WTC11 (cell line): Measurements from ENCODE around the gene TMUB1. TPM values are rescaled to one million over a fixed set of nuclear protein-coding genes. Genes with fewer than 3 reads are reported as not detected.

Experiments used
- ATAC-seq: fragments of 200-7000 bp; cut with Tn5 transposase; 2 replicates; pipeline ENCODE4 v1.10.0; 2021; ENCODE audit warnings: mild to moderate bottlenecking, moderate library complexity
- CTCF ChIA-PET: fragments of 300-600 bp; sonication (Branson Sonifier 250); formaldehyde crosslinking; loops from one replicate; lab custom pipeline; 2021; ENCODE audit warnings: antibody characterized with exemption; lab: Charles Lee
- POLR2A ChIA-PET: fragments of 350-600 bp; sonication (Branson Sonifier 250); formaldehyde crosslinking; loops from one replicate; lab custom pipeline; 2021; ENCODE audit warnings: antibody characterized with exemption; lab: Charles Lee
- DNase-seq: peaks from one replicate; pipeline ENCODE4 v3.0.0; 2021; ENCODE audit warnings: low spot score
- H3K27ac Mint-ChIP-seq: 2 replicates; pipeline ENCODE4 v1.8.0; 2021; ENCODE audit warnings: mixed read lengths
- H3K27me3 Mint-ChIP-seq: 2 replicates; pipeline ENCODE4 v1.8.0; 2021; ENCODE audit warnings: low read depth, mild to moderate bottlenecking, moderate library complexity, mixed read lengths
- H3K36me3 Mint-ChIP-seq: 2 replicates; pipeline ENCODE4 v1.8.0; 2021; ENCODE audit warnings: mixed read lengths
- H3K4me1 Mint-ChIP-seq: 2 replicates; pipeline ENCODE4 v1.8.0; 2022; ENCODE audit warnings: mixed read lengths
- H3K4me3 Mint-ChIP-seq: 2 replicates; pipeline ENCODE4 v1.8.0; 2021; ENCODE audit warnings: mild to moderate bottlenecking, moderate library complexity, mixed read lengths
- H3K9me3 Mint-ChIP-seq: 2 replicates; pipeline ENCODE4 v1.8.0; 2021; ENCODE audit warnings: mixed read lengths
- ARID4B ChIP-seq: sonication (generic); formaldehyde crosslinking; IDR thresholded peaks from 2 replicates; pipeline ENCODE4 v1.8.0; 2023; ENCODE audit warnings: missing genetic modification reagents, mild to moderate bottlenecking, borderline replicate concordance
- CBFB ChIP-seq: sonication (generic); formaldehyde crosslinking; IDR thresholded peaks from 2 replicates; pipeline ENCODE4 v1.8.1; 2022; ENCODE audit warnings: mild to moderate bottlenecking, low read depth, missing genetic modification reagents
- E2F5 ChIP-seq: sonication (generic); formaldehyde crosslinking; IDR thresholded peaks from 2 replicates; pipeline ENCODE4 v1.8.1; 2022; ENCODE audit warnings: mild to moderate bottlenecking, moderate library complexity, missing genetic modification reagents
- JUN ChIP-seq: sonication (generic); formaldehyde crosslinking; IDR thresholded peaks from 2 replicates; pipeline ENCODE4 v1.8.0; 2023; ENCODE audit warnings: mild to moderate bottlenecking, missing genetic modification reagents
- MAX ChIP-seq: sonication (generic); formaldehyde crosslinking; IDR thresholded peaks from 2 replicates; pipeline ENCODE4 v1.8.0; 2022; ENCODE audit warnings: mild to moderate bottlenecking, missing genetic modification reagents
- NFATC4 ChIP-seq: fragments of 250-450 bp; sonication (Bioruptor Pico); IDR thresholded peaks from 2 replicates; pipeline ENCODE4 v1.9.0; 2021; ENCODE audit warnings: mild to moderate bottlenecking
- NFE2L1 ChIP-seq: sonication (generic); formaldehyde crosslinking; IDR thresholded peaks from 2 replicates; pipeline ENCODE4 v1.8.1; 2023; ENCODE audit warnings: missing genetic modification reagents
- NR3C1 ChIP-seq: sonication (generic); formaldehyde crosslinking; conservative IDR thresholded peaks from 2 replicates; pipeline ENCODE4 v1.8.1; 2023; ENCODE audit warnings: low read depth, mild to moderate bottlenecking, missing genetic modification reagents
- OVOL2 ChIP-seq: fragments of 250-450 bp; sonication (Bioruptor Pico); IDR thresholded peaks from 2 replicates; pipeline ENCODE4 v1.9.0; 2021; ENCODE audit warnings: mild to moderate bottlenecking, borderline replicate concordance
- PREB ChIP-seq: sonication (generic); formaldehyde crosslinking; IDR thresholded peaks from 2 replicates; pipeline ENCODE4 v1.8.1; 2022; ENCODE audit warnings: mild to moderate bottlenecking, missing genetic modification reagents, moderate library complexity, borderline replicate concordance
- RELA ChIP-seq: sonication (generic); formaldehyde crosslinking; IDR thresholded peaks from 2 replicates; pipeline ENCODE4 v1.8.1; 2022; ENCODE audit warnings: missing genetic modification reagents, mild to moderate bottlenecking, borderline replicate concordance
- TP53 ChIP-seq: sonication (generic); formaldehyde crosslinking; IDR thresholded peaks from 2 replicates; pipeline ENCODE4 v1.8.1; 2023; ENCODE audit warnings: mild to moderate bottlenecking, missing genetic modification reagents
- ZBTB43 ChIP-seq: sonication (generic); formaldehyde crosslinking; IDR thresholded peaks from 2 replicates; pipeline ENCODE4 v1.8.1; 2023; ENCODE audit warnings: mild to moderate bottlenecking, missing genetic modification reagents
- ZNF138 ChIP-seq: sonication (generic); formaldehyde crosslinking; conservative IDR thresholded peaks from 2 replicates; pipeline ENCODE4 v1.8.1; 2022; ENCODE audit warnings: mild to moderate bottlenecking, moderate library complexity, missing genetic modification reagents
- ZNF263 ChIP-seq: sonication (generic); formaldehyde crosslinking; IDR thresholded peaks from 2 replicates; pipeline ENCODE4 v1.8.1; 2022; ENCODE audit warnings: low read depth, mild to moderate bottlenecking, moderate library complexity, missing genetic modification reagents
- ZNF423 ChIP-seq: fragments of 250-450 bp; sonication (Bioruptor Pico); IDR thresholded peaks from 2 replicates; pipeline ENCODE4 v2.1.2; 2022; ENCODE audit warnings: mild to moderate bottlenecking, moderate library complexity
- total RNA-seq: library from RNA; stranded (reverse); gene quantifications from 3 replicates; pipeline ENCODE4 v1.2.3, GENCODE V29; 2021
- TF ChIP-seq, protein P1 (sequence below): sonication (generic); formaldehyde crosslinking; conservative IDR thresholded peaks from 2 replicates; pipeline ENCODE4 v1.8.1; 2022; ENCODE audit warnings: mild to moderate bottlenecking, missing genetic modification reagents
- TF ChIP-seq, protein P2 (sequence below): sonication (generic); formaldehyde crosslinking; conservative IDR thresholded peaks from 2 replicates; pipeline ENCODE4 v1.8.1; 2023; ENCODE audit warnings: mild to moderate bottlenecking, low read depth, missing genetic modification reagents, moderate library complexity
- TF ChIP-seq, protein P3 (sequence below): fragments of 250-450 bp; sonication (Bioruptor Pico); IDR thresholded peaks from 2 replicates; pipeline ENCODE4 v1.9.0; 2021; ENCODE audit warnings: mild to moderate bottlenecking
- TF ChIP-seq, protein P4 (sequence below): fragments of 250-450 bp; sonication (Bioruptor Pico); IDR thresholded peaks from 2 replicates; pipeline ENCODE4 v1.8.0; 2021; ENCODE audit warnings: mild to moderate bottlenecking

The TMUB1 gene
- total RNA-seq, 1 experiment from 2014 or later: 72.8 TPM

GRCh38 chr7:151121380-151122170 is 38.3 kb upstream of the TMUB1 start:
- no peak for ATAC-seq
- Mint-ChIP-seq H3K27ac (peak overlapping the region; percentile 74), H3K4me3 (no peak overlapping the region)
- TF ChIP-seq ARID4B (CRISPR knock-in tag) (no peak), OVOL2 (no peak), NFE2L1 (CRISPR knock-in tag) (no peak), ZNF138 (CRISPR knock-in tag) (no peak), NR3C1 (CRISPR knock-in tag) (no peak), CBFB (CRISPR knock-in tag) (no peak), PREB (no peak), ZNF423 (CRISPR knock-in tag) (no peak), ZNF263 (CRISPR knock-in tag) (no peak), TP53 (CRISPR knock-in tag) (no peak), ZBTB43 (CRISPR knock-in tag) (no peak), E2F5 (no peak), MAX (CRISPR knock-in tag) (no peak), RELA (no peak), NFATC4 (CRISPR knock-in tag) (no peak), JUN (CRISPR knock-in tag) (no peak)
- TF ChIP-seq, protein P1, sequence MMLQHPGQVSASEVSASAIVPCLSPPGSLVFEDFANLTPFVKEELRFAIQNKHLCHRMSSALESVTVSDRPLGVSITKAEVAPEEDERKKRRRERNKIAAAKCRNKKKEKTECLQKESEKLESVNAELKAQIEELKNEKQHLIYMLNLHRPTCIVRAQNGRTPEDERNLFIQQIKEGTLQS (CRISPR knock-in tag): no peak
- TF ChIP-seq, protein P2, sequence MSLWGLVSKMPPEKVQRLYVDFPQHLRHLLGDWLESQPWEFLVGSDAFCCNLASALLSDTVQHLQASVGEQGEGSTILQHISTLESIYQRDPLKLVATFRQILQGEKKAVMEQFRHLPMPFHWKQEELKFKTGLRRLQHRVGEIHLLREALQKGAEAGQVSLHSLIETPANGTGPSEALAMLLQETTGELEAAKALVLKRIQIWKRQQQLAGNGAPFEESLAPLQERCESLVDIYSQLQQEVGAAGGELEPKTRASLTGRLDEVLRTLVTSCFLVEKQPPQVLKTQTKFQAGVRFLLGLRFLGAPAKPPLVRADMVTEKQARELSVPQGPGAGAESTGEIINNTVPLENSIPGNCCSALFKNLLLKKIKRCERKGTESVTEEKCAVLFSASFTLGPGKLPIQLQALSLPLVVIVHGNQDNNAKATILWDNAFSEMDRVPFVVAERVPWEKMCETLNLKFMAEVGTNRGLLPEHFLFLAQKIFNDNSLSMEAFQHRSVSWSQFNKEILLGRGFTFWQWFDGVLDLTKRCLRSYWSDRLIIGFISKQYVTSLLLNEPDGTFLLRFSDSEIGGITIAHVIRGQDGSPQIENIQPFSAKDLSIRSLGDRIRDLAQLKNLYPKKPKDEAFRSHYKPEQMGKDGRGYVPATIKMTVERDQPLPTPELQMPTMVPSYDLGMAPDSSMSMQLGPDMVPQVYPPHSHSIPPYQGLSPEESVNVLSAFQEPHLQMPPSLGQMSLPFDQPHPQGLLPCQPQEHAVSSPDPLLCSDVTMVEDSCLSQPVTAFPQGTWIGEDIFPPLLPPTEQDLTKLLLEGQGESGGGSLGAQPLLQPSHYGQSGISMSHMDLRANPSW: no peak
- TF ChIP-seq, protein P3, sequence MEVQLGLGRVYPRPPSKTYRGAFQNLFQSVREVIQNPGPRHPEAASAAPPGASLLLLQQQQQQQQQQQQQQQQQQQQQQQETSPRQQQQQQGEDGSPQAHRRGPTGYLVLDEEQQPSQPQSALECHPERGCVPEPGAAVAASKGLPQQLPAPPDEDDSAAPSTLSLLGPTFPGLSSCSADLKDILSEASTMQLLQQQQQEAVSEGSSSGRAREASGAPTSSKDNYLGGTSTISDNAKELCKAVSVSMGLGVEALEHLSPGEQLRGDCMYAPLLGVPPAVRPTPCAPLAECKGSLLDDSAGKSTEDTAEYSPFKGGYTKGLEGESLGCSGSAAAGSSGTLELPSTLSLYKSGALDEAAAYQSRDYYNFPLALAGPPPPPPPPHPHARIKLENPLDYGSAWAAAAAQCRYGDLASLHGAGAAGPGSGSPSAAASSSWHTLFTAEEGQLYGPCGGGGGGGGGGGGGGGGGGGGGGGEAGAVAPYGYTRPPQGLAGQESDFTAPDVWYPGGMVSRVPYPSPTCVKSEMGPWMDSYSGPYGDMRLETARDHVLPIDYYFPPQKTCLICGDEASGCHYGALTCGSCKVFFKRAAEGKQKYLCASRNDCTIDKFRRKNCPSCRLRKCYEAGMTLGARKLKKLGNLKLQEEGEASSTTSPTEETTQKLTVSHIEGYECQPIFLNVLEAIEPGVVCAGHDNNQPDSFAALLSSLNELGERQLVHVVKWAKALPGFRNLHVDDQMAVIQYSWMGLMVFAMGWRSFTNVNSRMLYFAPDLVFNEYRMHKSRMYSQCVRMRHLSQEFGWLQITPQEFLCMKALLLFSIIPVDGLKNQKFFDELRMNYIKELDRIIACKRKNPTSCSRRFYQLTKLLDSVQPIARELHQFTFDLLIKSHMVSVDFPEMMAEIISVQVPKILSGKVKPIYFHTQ (CRISPR knock-in tag): no peak
- TF ChIP-seq, protein P4, sequence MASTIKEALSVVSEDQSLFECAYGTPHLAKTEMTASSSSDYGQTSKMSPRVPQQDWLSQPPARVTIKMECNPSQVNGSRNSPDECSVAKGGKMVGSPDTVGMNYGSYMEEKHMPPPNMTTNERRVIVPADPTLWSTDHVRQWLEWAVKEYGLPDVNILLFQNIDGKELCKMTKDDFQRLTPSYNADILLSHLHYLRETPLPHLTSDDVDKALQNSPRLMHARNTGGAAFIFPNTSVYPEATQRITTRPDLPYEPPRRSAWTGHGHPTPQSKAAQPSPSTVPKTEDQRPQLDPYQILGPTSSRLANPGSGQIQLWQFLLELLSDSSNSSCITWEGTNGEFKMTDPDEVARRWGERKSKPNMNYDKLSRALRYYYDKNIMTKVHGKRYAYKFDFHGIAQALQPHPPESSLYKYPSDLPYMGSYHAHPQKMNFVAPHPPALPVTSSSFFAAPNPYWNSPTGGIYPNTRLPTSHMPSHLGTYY (CRISPR knock-in tag): no peak
- TF ChIP-seq, all 79 proteins: peak for 0
- POLR2A ChIA-PET: interaction anchor here (0.6 kb wide), 1 partner anchor 183 kb away, joined by 3 read pairs; no protein-coding TSS in a partner anchor
- CTCF ChIA-PET: interaction anchor here (1.0 to 1.9 kb wide), 2 partner anchors 11 to 17 kb away, joined by 3 to 7 read pairs; no protein-coding TSS in a partner anchor
- H3K27me3 Mint-ChIP-seq: peaks cover 5% of the 10 kb centered on the region; the same call in 1 of the 2 replicates
- peaks cover 32% of the 10 kb centered on the region for H3K36me3 Mint-ChIP-seq
- H3K9me3 Mint-ChIP-seq: no peaks in the 10 kb centered on the region
- peaks cover 24% of the 10 kb centered on the region for H3K4me1 Mint-ChIP-seq
- DNase-seq: no peak
